HepG2 (cell line): Measurements from ENCODE around the gene INHA. TPM values are rescaled to one million over a fixed set of nuclear protein-coding genes. Genes with fewer than 3 reads are reported as not detected.

Source experiments
- ATAC-seq: fragments of 200-7000 bp; cut with Tn5 transposase; 3 replicates; pipeline ENCODE4 v1.9.1; 2020; ENCODE audit warnings: mild to moderate bottlenecking, moderate library complexity
- BruUV-seq: library from RNA; stranded (reverse); fragments of 400-500 nt; replicated peaks from 2 replicates; lab custom pipeline; 2021; lab: Mats Ljungman, UMichigan
- CTCF ChIA-PET: fragments of 300-600 bp; formaldehyde crosslinking; extraction: SDS; loops from one replicate; lab custom pipeline; 2021; ENCODE audit warnings: low total read pairs, inconsistent platforms, low intra/inter-chr PET ratio; lab: Yijun Ruan, JAX
- POLR2A ChIA-PET: fragments of 350-600 bp; sonication (Branson Sonifier 250); formaldehyde crosslinking; loops from one replicate; lab custom pipeline; 2020; ENCODE audit warnings: antibody characterized with exemption, inconsistent platforms; lab: Yijun Ruan, JAX
- DNase-seq: peaks from one replicate; pipeline ENCODE4 v3.0.0-alpha.2; 2015; ENCODE audit warnings: low spot score
- FAIRE-seq: peaks from 3 replicates; lab custom pipeline; 2011; peaks lifted over from hg19 to GRCh38; lab: Jason Lieb, UNC
- H2AFZ ChIP-seq: one replicate; pipeline ENCODE4 v1.6.1; 2011; ENCODE audit warnings: low read length, inconsistent platforms
- H3K27ac ChIP-seq: fragments of 300-600 bp; 3 replicates; pipeline ENCODE4 v1.8.0; 2011; ENCODE audit warnings: mixed run types, mild to moderate bottlenecking, mixed read lengths, low read length, inconsistent platforms; ENCODE audit not compliant: insufficient read depth; ENCODE audit errors: extremely low read length
- H3K27me3 ChIP-seq, 2 experiments: fragments of 200-600 bp in 1 of 2; 2 replicates in 1 of 2; 3 replicates in 1 of 2; pipeline versions ENCODE4 v1.6.0 to v1.8.0; 2011; ENCODE audit warnings: low read length in 2 of 2, mild to moderate bottlenecking in 2 of 2, moderate library complexity in 2 of 2, inconsistent platforms in 1 of 2; ENCODE audit not compliant: insufficient read depth in 2 of 2, control insufficient read depth in 1 of 2
- H3K36me3 ChIP-seq, 2 experiments: fragments of 200-600 bp in 1 of 2; replicated peaks in 1 of 2; 2 replicates in 1 of 2; 3 replicates in 1 of 2; pipeline versions ENCODE4 v1.5.1 to v1.8.0; 2011; ENCODE audit warnings: low read length in 2 of 2, inconsistent platforms in 1 of 2; ENCODE audit not compliant: insufficient read depth in 2 of 2, control insufficient read depth in 1 of 2
- H3K4me1 ChIP-seq: 2 replicates; pipeline ENCODE4 v1.5.1; 2012; ENCODE audit warnings: low read length, inconsistent platforms; ENCODE audit not compliant: insufficient read depth
- H3K4me2 ChIP-seq: 2 replicates; pipeline ENCODE4 v1.6.0; 2011; ENCODE audit warnings: low read depth, low read length, inconsistent platforms
- H3K4me3 ChIP-seq, 3 experiments: fragments of 200-600 bp in 1 of 3; sonication (generic), shearing (Covaris generic) in 1 of 3; replicated peaks in 1 of 3; 2 replicates each; pipeline ENCODE4 v1.5.1; 2011 to 2016; ENCODE audit warnings: low read length in 3 of 3, inconsistent platforms in 2 of 3, low read depth in 2 of 3, mild to moderate bottlenecking in 2 of 3, control low read depth in 1 of 3, mixed read lengths in 1 of 3; ENCODE audit not compliant: insufficient read depth in 1 of 3
- H3K79me2 ChIP-seq: one replicate; pipeline ENCODE4 v1.6.1; 2011; ENCODE audit warnings: low read length, inconsistent platforms; ENCODE audit not compliant: insufficient read depth
- H3K9ac ChIP-seq: 2 replicates; pipeline ENCODE4 v1.6.0; 2011; ENCODE audit warnings: mild to moderate bottlenecking, low read depth, low read length, inconsistent platforms; ENCODE audit not compliant: insufficient read depth
- H3K9me3 ChIP-seq: 2 replicates; pipeline ENCODE4 v1.5.1; 2012; ENCODE audit warnings: mild to moderate bottlenecking, low read length
- H4K20me1 ChIP-seq: 2 replicates; pipeline ENCODE4 v1.6.0; 2011; ENCODE audit warnings: inconsistent platforms, mild to moderate bottlenecking, low read length, moderate library complexity; ENCODE audit not compliant: insufficient read depth
- GZF1 ChIP-seq: sonication (generic); formaldehyde crosslinking; IDR thresholded peaks from 2 replicates; pipeline ENCODE4 v1.5.1; 2020; ENCODE audit warnings: mild to moderate bottlenecking, missing genetic modification reagents
- IKZF5 ChIP-seq: IDR thresholded peaks from 2 replicates; pipeline ENCODE4 v1.6.1; 2018; ENCODE audit warnings: missing genetic modification reagents, mild to moderate bottlenecking, missing compliant biosample characterization
- MEF2D ChIP-seq: sonication (generic); formaldehyde crosslinking; IDR thresholded peaks from 2 replicates; pipeline ENCODE4 v1.5.1; 2020; ENCODE audit warnings: mild to moderate bottlenecking, missing genetic modification reagents
- PRMT3 ChIP-seq: sonication (generic); formaldehyde crosslinking; IDR thresholded peaks from 2 replicates; pipeline ENCODE4 v1.8.1; 2022; ENCODE audit warnings: low read depth, mild to moderate bottlenecking, moderate library complexity, missing genetic modification reagents, borderline replicate concordance
- SMARCC2 ChIP-seq: fragments of 450-650 bp; IDR thresholded peaks from 2 replicates; pipeline ENCODE4 v1.6.1; 2017; ENCODE audit warnings: antibody characterized with exemption, mild to moderate bottlenecking
- XBP1 ChIP-seq: sonication (generic); formaldehyde crosslinking; IDR thresholded peaks from 2 replicates; pipeline ENCODE4 v1.5.0; 2020; ENCODE audit warnings: missing genetic modification reagents
- ZFP36L2 ChIP-seq: sonication (generic); formaldehyde crosslinking; IDR thresholded peaks from 2 replicates; pipeline ENCODE4 v1.4.0; 2020; ENCODE audit warnings: missing genetic modification reagents
- ZNF280D ChIP-seq: sonication (generic); formaldehyde crosslinking; IDR thresholded peaks from 2 replicates; pipeline ENCODE4 v1.5.1; 2020; ENCODE audit warnings: mild to moderate bottlenecking, missing genetic modification reagents
- ZNF282 ChIP-seq: fragments of 450-650 bp; IDR thresholded peaks from 2 replicates; pipeline ENCODE4 v1.6.1; 2018; ENCODE audit not compliant: partially characterized antibody
- ZNF317 ChIP-seq: sonication (generic); formaldehyde crosslinking; IDR thresholded peaks from 2 replicates; pipeline ENCODE4 v1.5.0; 2020; ENCODE audit warnings: mild to moderate bottlenecking, missing genetic modification reagents
- ZNF782 ChIP-seq: sonication (generic); formaldehyde crosslinking; IDR thresholded peaks from 2 replicates; pipeline ENCODE4 v1.4.0; 2020; ENCODE audit warnings: missing genetic modification reagents, mild to moderate bottlenecking, borderline replicate concordance
- WGBS: methylation state at CpG from one replicate; pipeline ENCODE4 v1.1.6; 2017; ENCODE audit warnings: low lambda C conversion rate; 5-methylcytosine and 5-hydroxymethylcytosine counted together
- in situ Hi-C: cut with HindIII; loops from 2 replicates; pipeline ENCODE4 v1.10.0; 2017; ENCODE audit warnings: low pct_unique_long_range_greater_than_20kb; ENCODE audit not compliant: extremely low pct_ligation_motif_present
- intact Hi-C: fragments of 100-400 bp; cut with micrococcal nuclease; formaldehyde crosslinking; loops from one replicate; pipeline ENCODE4 v1.10.0; 2022; ENCODE audit not compliant: unreplicated experiment
- polyA plus RNA-seq, 8 experiments: library from polyadenylated mRNA; depleted of rRNA in 3 of 8; stranded (reverse) in 7 of 8; unstranded in 1 of 8; fragments of >200 nt; fragmentation: Illumina TruSeq in 4 of 8; extraction: Trizol in 4 of 8; gene quantifications; 2 replicates each; pipeline versions ENCODE4 v1.2.1 to v1.2.3, GENCODE V29; 2011 to 2016; ENCODE audit warnings: low read depth in 4 of 8, missing spikeins in 1 of 8, mixed read lengths in 1 of 8; ENCODE audit not compliant: insufficient read depth in 1 of 8
- total RNA-seq, 5 experiments: library from RNA; depleted of rRNA; stranded (reverse); fragments of >200 nt; fragmentation: Illumina TruSeq; extraction: Trizol; gene quantifications; 2 replicates each; pipeline ENCODE4 v1.2.3, GENCODE V29; 2016; ENCODE audit warnings: low read depth in 1 of 5
- TF ChIP-seq, protein P1 (sequence below): sonication (generic); formaldehyde crosslinking; IDR thresholded peaks from 2 replicates; pipeline ENCODE4 v1.4.0; 2020; ENCODE audit warnings: missing genetic modification reagents, borderline replicate concordance

Gene INHA
- total and polyA plus RNA-seq, 2 of the 13 experiments (the other 11 are each of a cell fraction or from before 2014, with no cell fraction given) = 4.1 to 15.2 TPM

- TF ChIP-seq, protein P1, sequence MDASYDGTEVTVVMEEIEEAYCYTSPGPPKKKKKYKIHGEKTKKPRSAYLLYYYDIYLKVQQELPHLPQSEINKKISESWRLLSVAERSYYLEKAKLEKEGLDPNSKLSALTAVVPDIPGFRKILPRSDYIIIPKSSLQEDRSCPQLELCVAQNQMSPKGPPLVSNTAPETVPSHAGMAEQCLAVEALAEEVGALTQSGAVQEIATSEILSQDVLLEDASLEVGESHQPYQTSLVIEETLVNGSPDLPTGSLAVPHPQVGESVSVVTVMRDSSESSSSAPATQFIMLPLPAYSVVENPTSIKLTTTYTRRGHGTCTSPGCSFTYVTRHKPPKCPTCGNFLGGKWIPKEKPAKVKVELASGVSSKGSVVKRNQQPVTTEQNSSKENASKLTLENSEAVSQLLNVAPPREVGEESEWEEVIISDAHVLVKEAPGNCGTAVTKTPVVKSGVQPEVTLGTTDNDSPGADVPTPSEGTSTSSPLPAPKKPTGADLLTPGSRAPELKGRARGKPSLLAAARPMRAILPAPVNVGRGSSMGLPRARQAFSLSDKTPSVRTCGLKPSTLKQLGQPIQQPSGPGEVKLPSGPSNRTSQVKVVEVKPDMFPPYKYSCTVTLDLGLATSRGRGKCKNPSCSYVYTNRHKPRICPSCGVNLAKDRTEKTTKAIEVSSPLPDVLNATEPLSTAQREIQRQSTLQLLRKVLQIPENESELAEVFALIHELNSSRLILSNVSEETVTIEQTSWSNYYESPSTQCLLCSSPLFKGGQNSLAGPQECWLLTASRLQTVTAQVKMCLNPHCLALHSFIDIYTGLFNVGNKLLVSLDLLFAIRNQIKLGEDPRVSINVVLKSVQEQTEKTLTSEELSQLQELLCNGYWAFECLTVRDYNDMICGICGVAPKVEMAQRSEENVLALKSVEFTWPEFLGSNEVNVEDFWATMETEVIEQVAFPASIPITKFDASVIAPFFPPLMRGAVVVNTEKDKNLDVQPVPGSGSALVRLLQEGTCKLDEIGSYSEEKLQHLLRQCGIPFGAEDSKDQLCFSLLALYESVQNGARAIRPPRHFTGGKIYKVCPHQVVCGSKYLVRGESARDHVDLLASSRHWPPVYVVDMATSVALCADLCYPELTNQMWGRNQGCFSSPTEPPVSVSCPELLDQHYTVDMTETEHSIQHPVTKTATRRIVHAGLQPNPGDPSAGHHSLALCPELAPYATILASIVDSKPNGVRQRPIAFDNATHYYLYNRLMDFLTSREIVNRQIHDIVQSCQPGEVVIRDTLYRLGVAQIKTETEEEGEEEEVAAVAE (CRISPR knock-in tag) = no peak
Observed at GRCh38 chr2:219619235-219619634, 47.1 kb downstream of the INHA start (continued).

DNA sequence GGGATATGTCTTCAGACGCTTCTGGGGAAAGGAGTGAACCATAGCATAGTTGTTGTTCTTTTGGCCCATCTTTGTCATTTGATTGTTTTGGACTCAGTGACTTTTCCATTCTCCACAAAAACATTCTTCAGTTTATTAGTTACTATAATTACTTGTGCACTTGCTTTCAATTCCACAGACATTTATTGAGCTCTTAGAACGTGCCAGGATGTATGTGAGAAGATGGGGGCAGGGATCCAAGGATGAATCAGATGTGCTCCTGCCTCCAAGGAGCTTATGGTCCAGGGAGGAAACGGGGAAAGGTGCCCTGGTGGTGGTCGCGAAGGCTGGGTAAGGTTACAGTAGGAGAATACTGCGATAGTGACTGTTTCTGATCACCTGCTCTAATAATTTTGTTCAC, 48.4 kb downstream of the INHA start:
- Histone ChIP-seq H4K20me1 (no peaks in the 10 kb centered on the region), H3K9me3 (no peaks in the 10 kb centered on the region), H2AFZ (no peak overlapping the region), H3K27ac (no peak overlapping the region), H3K4me1 (peaks cover 10% of the 10 kb centered on the region), H3K79me2 (no peaks in the 10 kb centered on the region), H3K4me2 (no peak overlapping the region), H3K27me3 (peaks cover 8 to 43% of the 10 kb centered on the region in 2 experiments), H3K36me3 (0 out of 5 replicates have a peak, but pooled peaks cover 0 to 6% of the 10 kb centered on the region in 2 experiments), H3K4me3 (no peak overlapping the region), H3K9ac (no peak overlapping the region)
- 48% methylated on average over 6 of the region's 6 CpGs for WGBS
- DNase-seq (no peak), ATAC-seq (no peak), FAIRE-seq (no peak)
- in situ Hi-C loops = no loop called here
- BruUV-seq = no TSS peak
- CTCF ChIA-PET = no interaction called here
- intact Hi-C loops = no loop called here
- POLR2A ChIA-PET = interaction anchor here (1.4 kb wide), 1 partner anchor 23 kb away, joined by 3 read pairs; the partner anchor contains the start of gene STK11IP
- TF ChIP-seq PRMT3 (no peak), ZNF282 (no peak), IKZF5 (no peak), SMARCC2 (no peak), ZNF782 (CRISPR knock-in tag) (no peak), XBP1 (no peak), GZF1 (CRISPR knock-in tag) (no peak), MEF2D (no peak), ZNF317 (CRISPR knock-in tag) (no peak), ZFP36L2 (CRISPR knock-in tag) (no peak), ZNF280D (CRISPR knock-in tag) (no peak)
